Measurements from ENCODE around the gene PDIA3.
A peak's percentile ranks its signal among the peaks of the same experiment; 100 is the strongest.
"Not testable (repeated sequence)": the region's sequence is repeated elsewhere in the genome, so short reads cannot be mapped to it uniquely, and the experiment has no call there.

PDIA3 gene

DNA sequence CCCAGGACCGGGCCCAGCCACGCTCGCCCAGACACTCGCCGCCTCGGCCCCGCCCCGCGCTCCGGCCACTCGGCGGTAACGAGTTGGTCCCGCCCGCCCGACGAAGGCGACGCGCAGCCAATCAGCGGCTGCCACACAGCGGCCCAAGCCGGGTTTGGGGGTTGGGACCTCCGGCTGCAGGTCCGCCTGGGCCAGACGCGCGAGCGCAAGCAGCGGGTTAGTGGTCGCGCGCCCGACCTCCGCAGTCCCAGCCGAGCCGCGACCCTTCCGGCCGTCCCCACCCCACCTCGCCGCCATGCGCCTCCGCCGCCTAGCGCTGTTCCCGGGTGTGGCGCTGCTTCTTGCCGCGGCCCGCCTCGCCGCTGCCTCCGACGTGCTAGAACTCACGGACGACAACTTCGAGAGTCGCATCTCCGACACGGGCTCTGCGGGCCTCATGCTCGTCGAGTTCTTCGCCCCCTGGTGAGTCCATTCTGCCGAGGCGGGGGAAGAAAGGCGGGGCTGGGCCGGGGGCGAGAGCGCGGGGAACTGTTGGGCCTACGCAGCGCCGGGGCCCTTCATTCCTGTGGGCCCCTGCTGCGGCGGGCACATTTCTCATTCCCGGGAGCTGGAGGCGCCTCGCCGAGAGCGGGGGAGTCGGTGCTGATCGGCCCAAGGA is at the start of gene PDIA3:
Gene PDIA3, plus strand, starts transcription at position 194 of the 658 bp plus-strand sequence. Its CDS starts 102 bp downstream, at position 296.
- FAIRE-seq: not testable (repeated sequence)
- DNase-seq (ENCODE audit: insufficient read length, low spot score): peak; percentile 82
- TF ChIP-seq POLR2A (IDR thresholded peaks at IDR 0.05; ENCODE audit: low read depth, low read length): peak; percentile 90

DNA sequence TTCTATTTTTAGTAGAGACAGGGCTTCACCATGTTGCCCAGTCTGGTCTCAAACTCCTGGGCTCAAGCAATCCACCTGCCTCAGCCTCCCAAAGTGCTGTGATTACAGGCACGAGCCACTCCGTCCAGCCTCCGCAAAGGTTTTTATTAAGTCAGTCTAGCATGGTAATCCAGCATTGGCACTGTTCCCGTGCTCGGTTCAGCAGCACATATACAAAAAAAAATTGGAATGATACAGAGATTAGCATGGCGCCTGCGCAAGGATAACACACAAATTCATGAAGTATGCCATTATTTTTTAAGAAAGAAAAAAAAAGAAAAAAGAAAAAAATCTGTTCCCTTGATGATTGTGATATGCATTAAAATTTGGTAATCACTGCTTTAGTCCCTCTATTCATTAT is 44.1 kb upstream of the PDIA3 start:
- no peak for TF ChIP-seq POLR2A (IDR thresholded peaks at IDR 0.05; ENCODE audit: low read depth, low read length)

DNA sequence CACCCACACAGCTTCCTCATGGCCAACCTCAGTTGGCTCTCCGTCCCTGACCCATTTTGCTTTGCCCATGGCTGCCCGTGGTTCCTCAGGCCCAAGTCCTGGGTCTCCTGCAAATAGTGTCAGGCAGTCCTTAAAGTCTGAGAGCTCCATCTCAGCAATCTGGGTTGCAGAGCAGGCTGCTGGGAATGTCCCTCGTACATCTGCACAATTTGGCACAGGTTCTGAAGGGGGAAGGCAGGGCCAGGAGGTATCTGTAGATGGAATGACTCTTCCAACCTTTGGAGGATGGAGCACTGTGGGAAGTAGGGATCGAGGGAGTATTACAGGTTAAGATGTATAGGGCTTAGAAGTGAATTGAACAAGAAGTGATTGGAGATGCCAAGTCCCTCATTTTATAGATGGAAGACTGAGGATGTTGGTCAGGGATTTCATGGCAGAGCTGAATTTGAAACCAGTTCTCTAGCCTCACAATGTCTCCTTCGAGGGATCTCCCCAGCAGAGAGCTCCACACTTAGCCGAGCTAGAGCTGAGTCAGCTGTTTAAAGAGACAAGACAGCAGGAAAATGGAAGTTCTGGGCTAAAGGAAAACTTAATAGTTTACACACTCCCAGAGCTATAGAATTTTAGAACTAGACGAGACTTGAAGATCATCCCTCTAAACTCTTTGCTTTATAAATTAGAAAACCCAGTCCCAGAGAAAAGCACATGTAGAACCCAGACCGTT is 43.4 kb upstream of the PDIA3 start:
- no peak for TF ChIP-seq POLR2A (IDR thresholded peaks at IDR 0.05; ENCODE audit: low read depth, low read length)
- FAIRE-seq (no peak), DNase-seq (ENCODE audit: insufficient read length, low spot score) (no peak)

More for the DNA sequence above, 44.1 kb upstream of the PDIA3 start:
- DNase-seq (ENCODE audit: insufficient read length, low spot score): no peak
- FAIRE-seq: no peak

DNA sequence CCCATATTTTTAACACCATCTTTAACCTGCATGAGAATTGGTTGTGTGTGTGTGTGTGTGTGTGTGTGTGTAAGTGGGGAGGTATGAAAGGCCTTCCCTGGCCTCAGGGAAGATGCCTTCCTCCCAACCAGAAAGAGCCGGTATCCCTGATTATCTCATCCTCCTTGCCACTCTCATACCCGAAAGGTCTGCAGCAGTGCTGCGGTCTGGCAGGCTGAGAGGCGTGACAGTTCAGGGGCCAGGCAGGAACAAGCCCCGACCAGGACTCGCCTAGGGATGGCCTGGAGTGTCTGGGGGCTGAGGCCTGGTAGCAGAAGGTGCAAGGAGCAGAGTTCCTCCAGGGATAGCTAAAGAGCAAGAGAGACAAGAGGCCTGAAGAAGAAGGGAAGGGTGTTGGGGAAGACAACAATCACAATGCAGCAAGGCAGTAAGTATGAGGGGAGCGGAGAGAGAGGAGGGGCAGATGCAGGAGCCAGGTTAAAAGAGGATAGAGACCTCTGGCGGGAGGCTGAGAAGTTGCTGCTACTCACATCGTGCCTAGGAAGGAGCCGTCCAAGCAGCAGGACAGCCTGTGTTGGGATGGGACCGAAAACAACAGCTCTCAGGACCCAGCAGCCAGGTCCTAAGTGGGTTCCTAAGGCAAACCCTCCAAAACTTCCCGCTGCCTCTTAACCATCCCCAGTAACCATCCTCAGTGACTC is 35.7 kb upstream of the PDIA3 start:
- FAIRE-seq; DNase-seq (ENCODE audit: insufficient read length, low spot score): not testable (repeated sequence)

DNA sequence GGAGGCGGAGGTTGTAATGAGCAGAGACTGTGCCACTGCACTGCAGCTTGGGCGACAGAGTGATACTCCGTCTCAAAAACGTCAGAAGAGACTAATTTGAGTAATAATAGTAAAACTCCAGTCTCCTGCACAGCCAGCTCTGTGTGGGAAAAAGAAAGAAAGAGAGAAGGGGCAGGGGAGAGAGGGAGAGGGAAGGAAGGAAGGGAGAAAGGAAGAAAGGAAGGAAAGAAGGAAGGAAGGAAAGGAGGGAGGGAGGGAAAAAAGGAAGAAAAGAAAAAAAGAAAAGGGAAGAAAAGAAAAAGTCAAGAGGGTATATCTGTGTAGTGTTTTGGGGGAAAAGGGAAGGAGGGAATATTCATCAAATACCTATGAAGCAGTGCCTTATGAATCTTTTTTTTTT is 23.1 kb upstream of the PDIA3 start:
- FAIRE-seq (no peak), DNase-seq (ENCODE audit: insufficient read length, low spot score) (no peak)
- no peak for TF ChIP-seq POLR2A (IDR thresholded peaks at IDR 0.05; ENCODE audit: low read depth, low read length)

DNA sequence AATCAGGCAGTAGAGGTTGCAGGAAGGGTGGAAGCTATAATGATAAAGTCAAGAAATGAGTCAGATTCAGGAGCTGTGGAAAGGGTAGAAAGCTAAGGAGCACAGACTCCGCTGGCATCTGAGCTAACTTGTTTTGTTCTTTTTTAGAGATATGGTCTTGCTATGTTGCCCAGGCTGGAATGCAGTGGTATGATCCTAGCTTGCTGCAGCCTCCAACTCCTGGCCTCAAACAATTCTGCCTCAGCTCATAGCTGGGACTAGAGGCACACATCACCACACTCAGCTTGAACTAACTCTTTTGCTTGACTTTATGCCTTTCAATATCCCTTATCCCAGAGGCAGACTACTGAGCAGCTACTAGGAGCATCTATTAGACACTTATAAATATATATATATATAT is 19.9 kb upstream of the PDIA3 start:
- not testable (repeated sequence) for DNase-seq (ENCODE audit: insufficient read length, low spot score); FAIRE-seq

DNA sequence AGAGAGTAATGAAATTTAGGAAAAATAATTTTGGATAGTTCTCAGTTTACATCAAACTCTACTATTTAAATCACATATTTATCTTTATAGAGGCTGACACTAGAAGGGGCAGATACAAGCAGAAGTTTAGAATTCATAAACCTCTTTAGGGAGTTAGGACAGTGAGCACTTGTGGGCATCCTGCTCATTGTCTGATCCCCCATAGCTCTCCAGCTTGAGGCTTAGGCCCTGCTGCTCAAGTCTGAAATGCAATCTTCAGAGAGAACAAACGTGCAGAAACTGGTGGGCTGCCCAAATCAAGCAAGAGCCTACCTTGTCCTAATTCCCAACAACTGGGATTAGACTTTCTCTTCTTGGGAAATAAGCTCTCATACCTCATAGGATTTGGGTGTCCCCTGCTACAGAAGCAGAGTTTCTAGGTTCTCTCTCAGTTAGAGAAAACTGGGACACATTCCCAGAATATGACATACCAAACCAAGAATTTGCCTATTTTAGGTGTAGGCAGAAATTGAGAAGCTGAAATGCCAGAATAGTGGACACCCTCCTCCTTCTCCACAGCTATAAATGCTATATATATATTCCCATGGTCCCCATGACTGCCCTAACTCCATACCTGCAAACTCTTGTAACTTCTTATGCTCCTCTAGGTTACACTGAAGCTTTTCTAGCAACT is 18.0 kb upstream of the PDIA3 start:
- DNase-seq (ENCODE audit: insufficient read length, low spot score); FAIRE-seq: not testable (repeated sequence)

DNA sequence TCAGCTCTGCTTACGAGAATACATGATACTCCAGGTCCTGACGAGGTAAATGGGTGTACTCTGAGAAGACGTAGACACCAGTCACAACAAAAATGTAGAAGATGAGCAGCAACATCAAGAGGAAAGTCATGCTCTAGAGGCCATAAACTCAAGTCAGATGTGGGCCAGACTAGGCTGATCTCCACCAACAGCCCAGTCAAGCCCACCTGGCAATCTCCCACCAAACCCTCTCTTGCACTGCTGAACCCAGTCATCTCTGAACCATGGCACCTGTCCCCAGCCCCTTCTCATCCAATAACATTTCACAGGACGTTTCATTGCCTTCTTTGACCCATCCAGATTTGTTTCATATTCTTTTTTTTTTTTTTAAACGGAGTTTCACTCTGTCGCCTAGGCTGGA is 10.8 kb upstream of the PDIA3 start:
- no peak for FAIRE-seq
- no peak for TF ChIP-seq POLR2A (IDR thresholded peaks at IDR 0.05; ENCODE audit: low read depth, low read length)
- DNase-seq (ENCODE audit: insufficient read length, low spot score): no peak

DNA sequence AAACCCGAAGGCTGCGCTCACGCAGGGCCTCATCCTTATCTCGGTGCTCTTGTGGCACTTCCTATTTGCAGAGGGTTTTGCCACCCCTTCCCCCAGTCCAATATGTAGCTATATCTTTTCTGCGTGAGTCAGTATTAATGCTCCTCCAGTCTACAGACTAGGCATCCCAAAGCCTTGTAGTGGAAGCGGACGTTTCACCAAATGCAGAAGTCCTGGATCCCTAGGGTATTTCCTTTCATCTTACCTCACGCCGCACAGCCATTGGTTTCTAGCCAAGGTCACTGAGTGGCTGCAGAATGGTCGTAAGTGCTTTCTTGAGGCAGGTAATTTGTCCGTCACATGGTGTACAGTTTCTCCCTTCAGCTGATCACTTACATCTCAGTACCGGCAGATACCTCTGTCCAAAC is 668 bp downstream of the PDIA3 start:
- peak; percentile 87 for FAIRE-seq
- not testable (repeated sequence) for DNase-seq (ENCODE audit: insufficient read length, low spot score)

DNA sequence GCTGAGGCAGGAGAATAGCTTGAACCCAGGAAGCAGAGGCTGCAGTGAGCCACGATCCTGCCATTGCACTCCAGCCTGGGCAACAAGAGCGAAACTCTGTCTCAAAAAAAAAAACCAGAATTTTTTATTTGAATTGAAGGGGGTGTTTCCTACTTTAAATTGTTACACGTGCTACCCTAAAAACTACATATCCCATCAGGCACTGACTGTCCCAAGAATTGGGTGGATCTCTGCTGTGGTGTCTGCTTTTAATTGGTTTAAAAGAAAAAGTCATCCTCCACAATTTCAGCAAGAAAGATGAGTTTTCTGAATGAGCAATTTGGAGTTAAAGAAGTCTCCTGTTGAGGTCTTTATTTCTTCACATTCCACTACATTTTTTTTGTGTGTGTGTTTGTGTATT is 2.1 kb downstream of the PDIA3 start:
- TF ChIP-seq POLR2A (IDR thresholded peaks at IDR 0.05; ENCODE audit: low read depth, low read length): no peak
- FAIRE-seq (no peak), DNase-seq (ENCODE audit: insufficient read length, low spot score) (no peak)

DNA sequence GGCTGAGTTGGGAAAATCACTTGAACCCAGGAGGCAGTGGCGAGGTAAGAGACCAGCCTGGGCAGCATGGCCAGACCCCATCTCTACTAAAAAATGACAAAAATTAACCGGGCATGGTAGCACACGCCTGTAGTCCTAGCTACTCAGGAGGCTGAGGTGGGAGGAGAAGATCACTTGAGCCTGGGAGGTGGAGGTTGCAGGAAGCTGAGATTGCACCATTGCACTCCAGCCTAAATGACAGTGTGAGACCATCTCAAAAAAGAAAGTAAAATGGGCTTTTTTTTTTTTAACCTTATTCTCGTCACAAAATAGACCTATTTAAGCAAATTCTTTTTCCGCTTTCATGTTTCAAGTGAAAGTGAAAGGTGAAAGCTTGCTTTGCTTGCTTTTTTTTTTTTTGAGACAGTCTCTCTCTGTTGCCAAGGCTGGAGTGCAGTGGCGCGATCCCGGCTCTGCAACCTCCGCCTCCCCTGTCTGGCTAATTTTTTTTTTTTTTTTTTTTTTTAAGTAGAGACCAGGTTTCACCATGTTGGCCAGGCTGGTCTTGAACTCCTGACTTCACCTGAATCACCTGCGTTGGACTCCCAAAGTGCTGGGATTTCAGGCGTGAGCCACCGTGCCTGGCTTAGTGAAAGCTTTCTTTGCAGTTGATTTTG is 3.6 kb downstream of the PDIA3 start:
- FAIRE-seq: no peak
- no peak for TF ChIP-seq POLR2A (IDR thresholded peaks at IDR 0.05; ENCODE audit: low read depth, low read length)
- DNase-seq (ENCODE audit: insufficient read length, low spot score): no peak

DNA sequence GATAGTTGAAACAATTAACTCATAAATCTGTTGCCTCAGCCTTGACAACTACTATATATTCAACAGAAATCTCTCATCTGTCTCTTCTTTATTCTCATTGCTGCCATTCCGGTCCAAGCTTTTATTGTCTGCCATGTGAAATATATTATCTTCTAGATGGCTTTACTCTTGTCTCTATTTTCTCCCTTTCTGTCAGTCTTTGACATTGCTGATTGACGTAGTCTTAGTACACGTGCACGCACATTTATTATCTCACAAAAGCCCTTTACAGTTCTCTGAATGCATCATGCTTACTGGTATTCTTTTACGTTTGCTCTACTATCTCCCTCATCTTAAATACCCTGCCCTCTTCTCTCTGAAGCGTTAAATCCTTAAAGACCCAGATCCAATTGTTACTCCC is 5.6 kb downstream of the PDIA3 start:
- TF ChIP-seq POLR2A (IDR thresholded peaks at IDR 0.05; ENCODE audit: low read depth, low read length): no peak
- FAIRE-seq (no peak), DNase-seq (ENCODE audit: insufficient read length, low spot score) (no peak)

DNA sequence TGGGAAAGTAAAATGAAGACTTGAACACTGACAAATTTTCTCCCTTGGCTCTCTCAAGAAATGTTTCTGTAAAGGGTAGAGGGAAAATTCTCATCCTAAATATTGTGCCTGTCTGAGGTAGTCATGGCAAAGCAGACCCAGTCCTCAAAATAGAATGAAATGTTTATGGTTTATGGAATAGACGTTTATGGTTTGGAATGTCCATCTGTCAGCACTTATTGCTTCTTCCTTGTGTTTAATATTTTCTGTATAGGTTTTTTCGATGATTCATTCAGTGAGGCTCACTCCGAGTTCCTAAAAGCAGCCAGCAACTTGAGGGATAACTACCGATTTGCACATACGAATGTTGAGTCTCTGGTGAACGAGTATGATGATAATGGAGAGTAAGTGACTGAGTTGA is 16.6 kb downstream of the PDIA3 start:
- DNase-seq (ENCODE audit: insufficient read length, low spot score) (no peak), FAIRE-seq (peak; percentile 72)
- no peak for TF ChIP-seq POLR2A (IDR thresholded peaks at IDR 0.05; ENCODE audit: low read depth, low read length)
